PC-3 (cell line): ENCODE results near the gene MARCHF3. TPM values are rescaled to one million over a fixed set of nuclear protein-coding genes. Genes with fewer than 3 reads are reported as not detected.

Source experiments
- ATAC-seq: fragments of 200-7000 bp; cut with Tn5 transposase; 2 replicates; pipeline ENCODE4 v1.9.1; 2020; ENCODE audit warnings: mild to moderate bottlenecking, moderate library complexity
- BruUV-seq: library from RNA; stranded (reverse); fragments of 400-500 nt; replicated peaks from 2 replicates; lab custom pipeline; 2021; lab: Mats Ljungman, UMichigan
- CTCF ChIA-PET: fragments of 300-600 bp; sonication (Branson Sonifier 250); formaldehyde crosslinking; loops from one replicate; lab custom pipeline; 2022; ENCODE audit warnings: antibody characterized with exemption; lab: Charles Lee
- POLR2A ChIA-PET: fragments of 300-600 bp; sonication (Branson Sonifier 250); formaldehyde crosslinking; loops from one replicate; lab custom pipeline; 2022; ENCODE audit warnings: antibody characterized with exemption; ENCODE audit not compliant: unreplicated experiment; lab: Charles Lee
- DNase-seq: peaks from one replicate; pipeline ENCODE4 v3.0.0-alpha.2; 2015
- H2AFZ ChIP-seq: fragments of 300-600 bp; sonication (generic); 2 replicates; pipeline ENCODE4 v1.6.0; 2016; ENCODE audit warnings: antibody characterized with exemption, low read length
- H3F3A ChIP-seq: fragments of 300-600 bp; sonication (generic); one replicate; pipeline ENCODE4 v1.6.0; 2017; ENCODE audit warnings: antibody characterized with exemption, low read length, control low read depth, mild to moderate bottlenecking; ENCODE audit not compliant: unreplicated experiment
- H3K27ac ChIP-seq: fragments of 300-600 bp; sonication (generic); 2 replicates; pipeline ENCODE4 v1.5.1; 2016; ENCODE audit warnings: mild to moderate bottlenecking, low read length
- H3K27me3 ChIP-seq: fragments of 300-600 bp; sonication (generic); 2 replicates; pipeline ENCODE4 v1.6.1; 2016; ENCODE audit warnings: low read length, mixed read lengths
- H3K36me3 ChIP-seq: fragments of 300-600 bp; sonication (generic); 2 replicates; pipeline ENCODE4 v1.6.1; 2016; ENCODE audit warnings: low read depth, mixed run types, low read length, mixed read lengths
- H3K4me1 ChIP-seq: fragments of 300-600 bp; sonication (generic); 2 replicates; pipeline ENCODE4 v1.5.1; 2016; ENCODE audit warnings: low read length; ENCODE audit not compliant: insufficient read depth
- H3K4me2 ChIP-seq: fragments of 300-600 bp; sonication (generic); 2 replicates; pipeline ENCODE4 v1.6.0; 2016; ENCODE audit warnings: low read length
- H3K4me3 ChIP-seq: fragments of 300-600 bp; sonication (generic); 2 replicates; pipeline ENCODE4 v1.5.1; 2016; ENCODE audit warnings: mild to moderate bottlenecking, low read length, mixed read lengths
- H3K79me2 ChIP-seq: fragments of 300-600 bp; sonication (generic); 2 replicates; pipeline ENCODE4 v1.6.1; 2017; ENCODE audit warnings: low read length, mixed read lengths
- H3K9ac ChIP-seq: fragments of 300-600 bp; sonication (generic); 2 replicates; pipeline ENCODE4 v1.6.0; 2016; ENCODE audit warnings: mild to moderate bottlenecking, low read length
- H3K9me2 ChIP-seq: fragments of 300-600 bp; sonication (generic); replicated peaks from 2 replicates; pipeline ENCODE4 v1.6.1; 2016; ENCODE audit warnings: mixed run types, low read length, mixed read lengths
- H3K9me3 ChIP-seq: fragments of 300-600 bp; sonication (generic); 2 replicates; pipeline ENCODE4 v1.6.1; 2016; ENCODE audit warnings: low read length, mixed read lengths
- H4K20me1 ChIP-seq: fragments of 300-600 bp; sonication (generic); 2 replicates; pipeline ENCODE4 v1.6.1; 2016; ENCODE audit warnings: low read length, mixed read lengths
- CTCF ChIP-seq: fragments of 300-600 bp; sonication (generic); conservative IDR thresholded peaks from 2 replicates; pipeline ENCODE4 v1.5.1; 2017; ENCODE audit warnings: antibody characterized with exemption, low read depth, mild to moderate bottlenecking, low read length
- EZH2 ChIP-seq: fragments of 300-600 bp; sonication (generic); IDR thresholded peaks from one replicate; pipeline ENCODE4 v1.6.1; 2017; ENCODE audit warnings: antibody characterized with exemption, mild to moderate bottlenecking, low read length; ENCODE audit not compliant: unreplicated experiment
- EZH2phosphoT487 ChIP-seq: fragments of 300-600 bp; sonication (generic); IDR thresholded peaks from 2 replicates; pipeline ENCODE4 v1.6.1; 2018; ENCODE audit warnings: mild to moderate bottlenecking, antibody characterized with exemption, low read length, borderline replicate concordance
- intact Hi-C: fragments of 100-400 bp; cut with micrococcal nuclease; formaldehyde crosslinking; loops from 2 replicates; pipeline ENCODE4 v1.9.0; 2023
- total RNA-seq: library from RNA; depleted of rRNA; stranded (reverse); fragments of >200 nt; gene quantifications from 2 replicates; pipeline ENCODE4 v1.2.3, GENCODE V29; 2014

The MARCHF3 gene
- total RNA-seq, 1 experiment from 2014 or later: 2.5 TPM

- intact Hi-C loops: no loop called here
- DNase-seq (no peak), ATAC-seq (no peak)
- no peaks in the 10 kb centered on the region for H3K79me2 ChIP-seq
- H3K4me3 ChIP-seq: no peak overlapping the region
- no peaks in the 10 kb centered on the region for H3F3A ChIP-seq
- TF ChIP-seq CTCF: no peak
- TF ChIP-seq EZH2phosphoT487: no peak
- TF ChIP-seq EZH2: no peak
- no peaks in the 10 kb centered on the region for H3K9me3 ChIP-seq
- H3K27me3 ChIP-seq: no peaks in the 10 kb centered on the region
- no peak overlapping the region for H3K4me2 ChIP-seq
- POLR2A ChIA-PET: no interaction called here
- CTCF ChIA-PET: no interaction called here
- no peak overlapping the region for H2AFZ ChIP-seq
- no peak overlapping the region for H3K9ac ChIP-seq
- H4K20me1 ChIP-seq: no peaks in the 10 kb centered on the region
- H3K27ac ChIP-seq: no peak overlapping the region
- BruUV-seq: no TSS peak
- H3K36me3 ChIP-seq: no peaks in the 10 kb centered on the region
- H3K4me1 ChIP-seq: no peaks in the 10 kb centered on the region
- no peaks in the 10 kb centered on the region for H3K9me2 ChIP-seq
These were observed 42.3 kb downstream of the MARCHF3 start for GRCh38 chr5:126988021-126988569.

DNA sequence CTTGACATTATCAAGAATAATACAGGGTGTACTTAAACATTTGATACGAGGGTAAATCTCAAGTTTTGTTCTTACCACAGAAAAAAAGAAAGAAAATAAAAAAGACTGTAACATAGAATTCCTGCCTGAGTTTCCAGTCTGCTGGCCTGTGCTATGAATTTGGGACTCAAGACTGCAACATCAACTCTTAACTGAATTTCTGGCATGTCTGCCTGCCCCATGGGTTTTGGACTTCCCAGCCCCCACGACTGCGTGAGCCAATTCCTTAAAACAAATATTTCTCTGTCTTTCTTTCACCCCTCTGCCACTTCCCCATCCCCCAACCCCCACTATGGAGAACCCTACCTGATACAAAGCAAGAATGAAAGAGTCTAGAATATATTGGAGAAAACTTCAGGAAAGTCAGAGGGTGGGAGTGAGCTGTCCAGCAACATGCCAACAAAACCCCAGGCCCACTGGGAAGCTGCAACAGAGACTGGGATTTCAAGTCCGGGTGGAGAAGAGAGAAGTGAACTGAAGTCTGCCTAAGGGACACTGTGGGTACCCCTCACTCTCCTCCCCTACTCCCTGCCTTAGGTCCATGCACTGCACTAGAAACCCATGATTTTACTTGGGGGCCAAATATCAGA, 43.0 kb downstream of the MARCHF3 start:
- H3K4me2 ChIP-seq: no peak overlapping the region
- POLR2A ChIA-PET: no interaction called here
- no peaks in the 10 kb centered on the region for H3K9me3 ChIP-seq
- ATAC-seq (no peak), DNase-seq (no peak)
- H3K36me3 ChIP-seq: no peaks in the 10 kb centered on the region
- H3K4me3 ChIP-seq: no peak overlapping the region
- no peaks in the 10 kb centered on the region for H3K4me1 ChIP-seq
- intact Hi-C loops: no loop called here
- TF ChIP-seq EZH2 (no peak), CTCF (no peak), EZH2phosphoT487 (no peak)
- no peaks in the 10 kb centered on the region for H3K9me2 ChIP-seq
- no peaks in the 10 kb centered on the region for H3K79me2 ChIP-seq
- no TSS peak for BruUV-seq
- H3K27me3 ChIP-seq: no peaks in the 10 kb centered on the region
- no peaks in the 10 kb centered on the region for H3F3A ChIP-seq
- no peak overlapping the region for H3K27ac ChIP-seq
- no peak overlapping the region for H2AFZ ChIP-seq
- CTCF ChIA-PET: no interaction called here
- no peaks in the 10 kb centered on the region for H4K20me1 ChIP-seq
- no peak overlapping the region for H3K9ac ChIP-seq

- Histone ChIP-seq H3K9ac (no peak overlapping the region), H3K27me3 (no peaks in the 10 kb centered on the region), H3K4me3 (no peak overlapping the region), H3K79me2 (no peaks in the 10 kb centered on the region), H4K20me1 (no peaks in the 10 kb centered on the region), H3K4me1 (no peaks in the 10 kb centered on the region), H3K27ac (no peak overlapping the region), H3K36me3 (no peaks in the 10 kb centered on the region), H3F3A (no peaks in the 10 kb centered on the region), H3K9me3 (no peaks in the 10 kb centered on the region), H3K9me2 (no peaks in the 10 kb centered on the region), H3K4me2 (no peak overlapping the region), H2AFZ (no peak overlapping the region)
- DNase-seq (no peak), ATAC-seq (no peak)
- no TSS peak for BruUV-seq
- intact Hi-C loops: no loop called here
- ChIA-PET CTCF (no interaction called here), POLR2A (no interaction called here)
- no peak for TF ChIP-seq CTCF
- TF ChIP-seq EZH2: no peak
- no peak for TF ChIP-seq EZH2phosphoT487
These were observed 45.7 kb downstream of the MARCHF3 start for GRCh38 chr5:126984632-126985031.
